PFSK-1 (cell line): ENCODE measurements around the gene DHX35.

ENCODE experiments used
- FOXP2 ChIP-seq: optimal IDR thresholded peaks from 2 replicates; pipeline ENCODE3; 2011; ENCODE audit warnings: borderline replicate concordance, control low read depth, inconsistent platforms; ENCODE audit not compliant: insufficient read depth; ENCODE audit errors: extremely low read length, extremely low read depth
- POLR2AphosphoS5 ChIP-seq: IDR thresholded peaks from 2 replicates; pipeline ENCODE4 v1.6.1; 2012; ENCODE audit warnings: low read depth, mild to moderate bottlenecking, control low read depth, low read length, moderate library complexity
- REST ChIP-seq, 2 experiments: IDR thresholded peaks; 2 replicates each; pipeline versions ENCODE4 v1.6.1 to v1.8.0; 2011 to 2012; ENCODE audit warnings: low read depth in 2 of 2, low read length in 2 of 2, control low read depth in 1 of 2, inconsistent platforms in 1 of 2, mild to moderate bottlenecking in 1 of 2, moderate library complexity in 1 of 2; ENCODE audit not compliant: insufficient read depth in 1 of 2
- SIN3A ChIP-seq: IDR thresholded peaks from 2 replicates; pipeline ENCODE4 v1.6.1; 2012; ENCODE audit warnings: mild to moderate bottlenecking, low read length, moderate library complexity, borderline replicate concordance; ENCODE audit not compliant: insufficient read depth
- TAF1 ChIP-seq: IDR thresholded peaks from 2 replicates; pipeline ENCODE4 v1.6.1; 2012; ENCODE audit warnings: low read length, control low read depth, borderline replicate concordance; ENCODE audit not compliant: insufficient read depth

DNA sequence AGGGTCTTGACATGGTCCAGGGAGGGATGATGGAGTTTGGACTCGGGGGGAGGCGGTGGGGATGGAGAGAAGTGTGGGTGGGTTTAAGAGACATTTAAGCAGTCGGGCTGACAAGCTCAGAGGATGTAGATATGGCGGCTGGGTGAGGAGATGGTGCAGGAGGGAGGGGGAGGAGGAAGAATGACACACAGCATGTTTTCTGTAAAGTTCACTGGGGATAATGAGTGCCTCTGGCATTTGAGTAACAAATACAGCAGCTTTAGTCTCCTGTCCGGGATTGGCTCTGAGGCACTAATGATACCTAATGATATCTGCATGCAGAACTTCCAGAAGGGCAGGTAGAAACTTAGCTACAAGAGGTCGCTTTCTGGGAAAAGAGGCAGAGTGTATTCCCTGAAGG is 107.8 kb downstream of the DHX35 start:
- TF ChIP-seq POLR2AphosphoS5 (no peak), SIN3A (no peak), REST (IDR thresholded peaks at IDR 0.05; ENCODE audit: insufficient read depth in 1 of 2, low read depth in 2 of 2, low read length in 2 of 2) (no peak), TAF1 (no peak), FOXP2 (no peak)
